ENCODE measurements around the gene ACBD4. TPM values are rescaled to one million over a fixed set of nuclear protein-coding genes. Genes with fewer than 3 reads are reported as not detected.

The ACBD4 gene
- total and polyA plus RNA-seq, 2 of the 13 experiments (the other 11 are each of a cell fraction or from before 2014, with no cell fraction given), result 16.1 to 26.9 TPM

GRCh38 chr17:45146890-45147580 is 11.5 kb downstream of the ACBD4 start (continued):
- TF ChIP-seq KLF13 (CRISPR knock-in tag; IDR thresholded peaks at IDR 0.05), result no peak
- TF ChIP-seq, protein P1, sequence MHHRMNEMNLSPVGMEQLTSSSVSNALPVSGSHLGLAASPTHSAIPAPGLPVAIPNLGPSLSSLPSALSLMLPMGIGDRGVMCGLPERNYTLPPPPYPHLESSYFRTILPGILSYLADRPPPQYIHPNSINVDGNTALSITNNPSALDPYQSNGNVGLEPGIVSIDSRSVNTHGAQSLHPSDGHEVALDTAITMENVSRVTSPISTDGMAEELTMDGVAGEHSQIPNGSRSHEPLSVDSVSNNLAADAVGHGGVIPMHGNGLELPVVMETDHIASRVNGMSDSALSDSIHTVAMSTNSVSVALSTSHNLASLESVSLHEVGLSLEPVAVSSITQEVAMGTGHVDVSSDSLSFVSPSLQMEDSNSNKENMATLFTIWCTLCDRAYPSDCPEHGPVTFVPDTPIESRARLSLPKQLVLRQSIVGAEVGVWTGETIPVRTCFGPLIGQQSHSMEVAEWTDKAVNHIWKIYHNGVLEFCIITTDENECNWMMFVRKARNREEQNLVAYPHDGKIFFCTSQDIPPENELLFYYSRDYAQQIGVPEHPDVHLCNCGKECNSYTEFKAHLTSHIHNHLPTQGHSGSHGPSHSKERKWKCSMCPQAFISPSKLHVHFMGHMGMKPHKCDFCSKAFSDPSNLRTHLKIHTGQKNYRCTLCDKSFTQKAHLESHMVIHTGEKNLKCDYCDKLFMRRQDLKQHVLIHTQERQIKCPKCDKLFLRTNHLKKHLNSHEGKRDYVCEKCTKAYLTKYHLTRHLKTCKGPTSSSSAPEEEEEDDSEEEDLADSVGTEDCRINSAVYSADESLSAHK (CRISPR knock-in tag; IDR thresholded peaks at IDR 0.05; ENCODE audit: borderline replicate concordance), result no peak
- no peak for TF ChIP-seq ETV5 (CRISPR knock-in tag; IDR thresholded peaks at IDR 0.05; ENCODE audit: borderline replicate concordance)
- no peak for TF ChIP-seq TERF1 (CRISPR knock-in tag; IDR thresholded peaks at IDR 0.05)
- TF ChIP-seq SP4 (CRISPR knock-in tag; IDR thresholded peaks at IDR 0.05), result no peak; the same call in 1 of the 2 replicates
- no peak for TF ChIP-seq TAF15 (IDR thresholded peaks at IDR 0.05; ENCODE audit: low read depth, low read length, poor library complexity, severe bottlenecking)
- no peak for TF ChIP-seq KDM6A (CRISPR knock-in tag; IDR thresholded peaks at IDR 0.05; ENCODE audit: low read depth)
- no peak for TF ChIP-seq YEATS2 (CRISPR knock-in tag; IDR thresholded peaks at IDR 0.05; ENCODE audit: borderline replicate concordance)
- no peak for TF ChIP-seq DDIT3 (CRISPR knock-in tag; IDR thresholded peaks at IDR 0.05)
- TF ChIP-seq KLF16 (CRISPR knock-in tag; IDR thresholded peaks at IDR 0.05), result no peak
- TF ChIP-seq ZBTB25 (CRISPR knock-in tag; IDR thresholded peaks at IDR 0.05), result no peak
- TF ChIP-seq ZNF432 (CRISPR knock-in tag; IDR thresholded peaks at IDR 0.05; ENCODE audit: borderline replicate concordance), result no peak
- no peak for TF ChIP-seq ZNF552 (CRISPR knock-in tag; IDR thresholded peaks at IDR 0.05; ENCODE audit: borderline replicate concordance)
- TF ChIP-seq JUND (CRISPR knock-in tag; IDR thresholded peaks at IDR 0.05), result peak; percentile 38; the same call in 1 of the 2 replicates
- no peak for TF ChIP-seq GFI1 (CRISPR knock-in tag; IDR thresholded peaks at IDR 0.05; ENCODE audit: borderline replicate concordance)
- TF ChIP-seq MTF2 (CRISPR knock-in tag; IDR thresholded peaks at IDR 0.05; ENCODE audit: borderline replicate concordance), result no peak
- TF ChIP-seq, protein P2, sequence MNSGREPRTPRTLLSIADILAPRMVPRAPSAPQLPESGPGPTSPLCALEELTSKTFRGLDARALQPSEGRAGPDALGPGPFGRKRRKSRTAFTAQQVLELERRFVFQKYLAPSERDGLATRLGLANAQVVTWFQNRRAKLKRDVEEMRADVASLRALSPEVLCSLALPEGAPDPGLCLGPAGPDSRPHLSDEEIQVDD (CRISPR knock-in tag; IDR thresholded peaks at IDR 0.05; ENCODE audit: borderline replicate concordance), result 0 out of 2 replicates have a peak, but pooled peaks have one; percentile 32
- no peak; the same call in 1 of the 2 replicates for TF ChIP-seq THAP7 (CRISPR knock-in tag; IDR thresholded peaks at IDR 0.05)
- TF ChIP-seq, protein P3, sequence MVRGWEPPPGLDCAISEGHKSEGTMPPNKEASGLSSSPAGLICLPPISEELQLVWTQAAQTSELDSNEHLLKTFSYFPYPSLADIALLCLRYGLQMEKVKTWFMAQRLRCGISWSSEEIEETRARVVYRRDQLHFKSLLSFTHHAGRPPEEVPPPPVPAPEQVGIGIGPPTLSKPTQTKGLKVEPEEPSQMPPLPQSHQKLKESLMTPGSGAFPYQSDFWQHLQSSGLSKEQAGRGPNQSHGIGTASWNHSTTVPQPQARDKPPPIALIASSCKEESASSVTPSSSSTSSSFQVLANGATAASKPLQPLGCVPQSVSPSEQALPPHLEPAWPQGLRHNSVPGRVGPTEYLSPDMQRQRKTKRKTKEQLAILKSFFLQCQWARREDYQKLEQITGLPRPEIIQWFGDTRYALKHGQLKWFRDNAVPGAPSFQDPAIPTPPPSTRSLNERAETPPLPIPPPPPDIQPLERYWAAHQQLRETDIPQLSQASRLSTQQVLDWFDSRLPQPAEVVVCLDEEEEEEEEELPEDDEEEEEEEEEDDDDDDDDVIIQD (CRISPR knock-in tag; IDR thresholded peaks at IDR 0.05; ENCODE audit: low read depth), result no peak
- no peak for TF ChIP-seq IKZF4 (CRISPR knock-in tag; IDR thresholded peaks at IDR 0.05; ENCODE audit: borderline replicate concordance, low read depth, not compliant biosample characterization)
- no peak for TF ChIP-seq TMF1 (CRISPR knock-in tag; IDR thresholded peaks at IDR 0.05; ENCODE audit: low read depth)
